Measurements from ENCODE around the gene CA10.

- no peak for TF ChIP-seq CTCF (conservative IDR thresholded peaks at IDR 0.05)
- TF ChIP-seq EZH2 (IDR thresholded peaks at IDR 0.05; ENCODE audit: low read depth), result no peak
These were observed 247.3 kb downstream of the CA10 start for GRCh38 chr17:51911237-51911636.

All from PC-9 (cell line).